ENCODE measurements around the gene SDK1. TPM values are rescaled to one million over a fixed set of nuclear protein-coding genes. Genes with fewer than 3 reads are reported as not detected.

Gene SDK1
- total and polyA plus RNA-seq, 10 of the 15 experiments (the other 5 are each of a cell fraction or from before 2014, with no cell fraction given), result 0.14 to 0.33 TPM; not detected in 8

DNA sequence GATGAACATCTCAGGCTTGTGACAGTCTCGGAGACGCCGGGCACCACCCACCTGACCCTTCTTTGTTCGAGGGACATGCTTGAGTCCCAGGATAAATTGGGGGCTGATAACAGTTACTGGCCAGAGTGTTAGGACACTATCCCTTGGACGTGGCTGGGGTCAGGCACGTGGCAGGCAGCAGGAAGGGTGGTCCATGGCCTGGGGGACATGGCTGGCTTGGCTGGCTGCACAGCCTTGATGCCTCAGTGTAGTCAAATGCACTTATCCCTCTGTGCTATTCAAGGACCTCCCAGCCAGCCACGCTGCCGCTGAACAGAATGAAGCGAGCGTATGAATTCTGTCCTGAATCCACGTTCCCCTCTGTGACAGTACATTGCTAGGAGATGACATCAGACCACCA, 719.0 kb downstream of the SDK1 start:
- intact Hi-C loops (cut with micrococcal nuclease; ENCODE audit: unreplicated experiment), result no loop called here
- no peaks in the 10 kb centered on the region for H3K27me3 ChIP-seq (replicated peaks in 1 of 2; ENCODE audit: control insufficient read depth in 2 of 2, insufficient read depth in 2 of 2, low read length in 1 of 2)
- POLR2A ChIA-PET, result no interaction called here
- no peak for TF ChIP-seq EED (IDR thresholded peaks at IDR 0.05; ENCODE audit: low read depth)
- no peak for TF ChIP-seq ZNF24 (IDR thresholded peaks at IDR 0.05)
- TF ChIP-seq MEF2B (IDR thresholded peaks at IDR 0.05; ENCODE audit: partially characterized antibody, poor library complexity, severe bottlenecking), result no peak
- TF ChIP-seq HCFC1 (IDR thresholded peaks at IDR 0.05; ENCODE audit: low read length), result no peak
- TF ChIP-seq, protein P1, sequence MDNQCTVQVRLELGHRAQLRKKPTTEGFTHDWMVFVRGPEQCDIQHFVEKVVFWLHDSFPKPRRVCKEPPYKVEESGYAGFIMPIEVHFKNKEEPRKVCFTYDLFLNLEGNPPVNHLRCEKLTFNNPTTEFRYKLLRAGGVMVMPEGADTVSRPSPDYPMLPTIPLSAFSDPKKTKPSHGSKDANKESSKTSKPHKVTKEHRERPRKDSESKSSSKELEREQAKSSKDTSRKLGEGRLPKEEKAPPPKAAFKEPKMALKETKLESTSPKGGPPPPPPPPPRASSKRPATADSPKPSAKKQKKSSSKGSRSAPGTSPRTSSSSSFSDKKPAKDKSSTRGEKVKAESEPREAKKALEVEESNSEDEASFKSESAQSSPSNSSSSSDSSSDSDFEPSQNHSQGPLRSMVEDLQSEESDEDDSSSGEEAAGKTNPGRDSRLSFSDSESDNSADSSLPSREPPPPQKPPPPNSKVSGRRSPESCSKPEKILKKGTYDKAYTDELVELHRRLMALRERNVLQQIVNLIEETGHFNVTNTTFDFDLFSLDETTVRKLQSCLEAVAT (IDR thresholded peaks at IDR 0.05), result no peak
- TF ChIP-seq, protein P2, sequence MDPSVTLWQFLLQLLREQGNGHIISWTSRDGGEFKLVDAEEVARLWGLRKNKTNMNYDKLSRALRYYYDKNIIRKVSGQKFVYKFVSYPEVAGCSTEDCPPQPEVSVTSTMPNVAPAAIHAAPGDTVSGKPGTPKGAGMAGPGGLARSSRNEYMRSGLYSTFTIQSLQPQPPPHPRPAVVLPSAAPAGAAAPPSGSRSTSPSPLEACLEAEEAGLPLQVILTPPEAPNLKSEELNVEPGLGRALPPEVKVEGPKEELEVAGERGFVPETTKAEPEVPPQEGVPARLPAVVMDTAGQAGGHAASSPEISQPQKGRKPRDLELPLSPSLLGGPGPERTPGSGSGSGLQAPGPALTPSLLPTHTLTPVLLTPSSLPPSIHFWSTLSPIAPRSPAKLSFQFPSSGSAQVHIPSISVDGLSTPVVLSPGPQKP (IDR thresholded peaks at IDR 0.05; ENCODE audit: low read depth, low read length), result no peak
- TF ChIP-seq, protein P3, sequence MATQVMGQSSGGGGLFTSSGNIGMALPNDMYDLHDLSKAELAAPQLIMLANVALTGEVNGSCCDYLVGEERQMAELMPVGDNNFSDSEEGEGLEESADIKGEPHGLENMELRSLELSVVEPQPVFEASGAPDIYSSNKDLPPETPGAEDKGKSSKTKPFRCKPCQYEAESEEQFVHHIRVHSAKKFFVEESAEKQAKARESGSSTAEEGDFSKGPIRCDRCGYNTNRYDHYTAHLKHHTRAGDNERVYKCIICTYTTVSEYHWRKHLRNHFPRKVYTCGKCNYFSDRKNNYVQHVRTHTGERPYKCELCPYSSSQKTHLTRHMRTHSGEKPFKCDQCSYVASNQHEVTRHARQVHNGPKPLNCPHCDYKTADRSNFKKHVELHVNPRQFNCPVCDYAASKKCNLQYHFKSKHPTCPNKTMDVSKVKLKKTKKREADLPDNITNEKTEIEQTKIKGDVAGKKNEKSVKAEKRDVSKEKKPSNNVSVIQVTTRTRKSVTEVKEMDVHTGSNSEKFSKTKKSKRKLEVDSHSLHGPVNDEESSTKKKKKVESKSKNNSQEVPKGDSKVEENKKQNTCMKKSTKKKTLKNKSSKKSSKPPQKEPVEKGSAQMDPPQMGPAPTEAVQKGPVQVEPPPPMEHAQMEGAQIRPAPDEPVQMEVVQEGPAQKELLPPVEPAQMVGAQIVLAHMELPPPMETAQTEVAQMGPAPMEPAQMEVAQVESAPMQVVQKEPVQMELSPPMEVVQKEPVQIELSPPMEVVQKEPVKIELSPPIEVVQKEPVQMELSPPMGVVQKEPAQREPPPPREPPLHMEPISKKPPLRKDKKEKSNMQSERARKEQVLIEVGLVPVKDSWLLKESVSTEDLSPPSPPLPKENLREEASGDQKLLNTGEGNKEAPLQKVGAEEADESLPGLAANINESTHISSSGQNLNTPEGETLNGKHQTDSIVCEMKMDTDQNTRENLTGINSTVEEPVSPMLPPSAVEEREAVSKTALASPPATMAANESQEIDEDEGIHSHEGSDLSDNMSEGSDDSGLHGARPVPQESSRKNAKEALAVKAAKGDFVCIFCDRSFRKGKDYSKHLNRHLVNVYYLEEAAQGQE (IDR thresholded peaks at IDR 0.05; ENCODE audit: low read depth, low read length), result no peak
- TF ChIP-seq, protein P4, sequence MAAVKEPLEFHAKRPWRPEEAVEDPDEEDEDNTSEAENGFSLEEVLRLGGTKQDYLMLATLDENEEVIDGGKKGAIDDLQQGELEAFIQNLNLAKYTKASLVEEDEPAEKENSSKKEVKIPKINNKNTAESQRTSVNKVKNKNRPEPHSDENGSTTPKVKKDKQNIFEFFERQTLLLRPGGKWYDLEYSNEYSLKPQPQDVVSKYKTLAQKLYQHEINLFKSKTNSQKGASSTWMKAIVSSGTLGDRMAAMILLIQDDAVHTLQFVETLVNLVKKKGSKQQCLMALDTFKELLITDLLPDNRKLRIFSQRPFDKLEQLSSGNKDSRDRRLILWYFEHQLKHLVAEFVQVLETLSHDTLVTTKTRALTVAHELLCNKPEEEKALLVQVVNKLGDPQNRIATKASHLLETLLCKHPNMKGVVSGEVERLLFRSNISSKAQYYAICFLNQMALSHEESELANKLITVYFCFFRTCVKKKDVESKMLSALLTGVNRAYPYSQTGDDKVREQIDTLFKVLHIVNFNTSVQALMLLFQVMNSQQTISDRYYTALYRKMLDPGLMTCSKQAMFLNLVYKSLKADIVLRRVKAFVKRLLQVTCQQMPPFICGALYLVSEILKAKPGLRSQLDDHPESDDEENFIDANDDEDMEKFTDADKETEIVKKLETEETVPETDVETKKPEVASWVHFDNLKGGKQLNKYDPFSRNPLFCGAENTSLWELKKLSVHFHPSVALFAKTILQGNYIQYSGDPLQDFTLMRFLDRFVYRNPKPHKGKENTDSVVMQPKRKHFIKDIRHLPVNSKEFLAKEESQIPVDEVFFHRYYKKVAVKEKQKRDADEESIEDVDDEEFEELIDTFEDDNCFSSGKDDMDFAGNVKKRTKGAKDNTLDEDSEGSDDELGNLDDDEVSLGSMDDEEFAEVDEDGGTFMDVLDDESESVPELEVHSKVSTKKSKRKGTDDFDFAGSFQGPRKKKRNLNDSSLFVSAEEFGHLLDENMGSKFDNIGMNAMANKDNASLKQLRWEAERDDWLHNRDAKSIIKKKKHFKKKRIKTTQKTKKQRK (IDR thresholded peaks at IDR 0.05; ENCODE audit: low read depth, low read length), result no peak
- TF ChIP-seq KAT2A (conservative IDR thresholded peaks at IDR 0.05; ENCODE audit: control insufficient read depth, low read depth, low read length), result no peak
- TF ChIP-seq SMAD1 (IDR thresholded peaks at IDR 0.05; ENCODE audit: low read depth, partially characterized antibody), result no peak
- no peak for TF ChIP-seq ZSCAN29 (IDR thresholded peaks at IDR 0.05)
- TF ChIP-seq RBBP5 (conservative IDR thresholded peaks at IDR 0.05), result no peak

More for the DNA sequence above, 719.0 kb downstream of the SDK1 start:
- Histone ChIP-seq H4K20me1 (ENCODE audit: control insufficient read depth, insufficient read depth) (no peaks in the 10 kb centered on the region), H3K36me3 (ENCODE audit: control insufficient read depth in 2 of 2, insufficient read depth in 2 of 2, low read length in 1 of 2) (no peaks in the 10 kb centered on the region), H3K9ac (ENCODE audit: control insufficient read depth, insufficient read depth, low read length) (no peak overlapping the region), H3K9me3 (replicated peaks; ENCODE audit: control insufficient read depth, insufficient read depth, low read length) (no peaks in the 10 kb centered on the region; the same call in 1 of the 3 replicates), H3K4me3 (no peak overlapping the region), H2AFZ (ENCODE audit: control insufficient read depth, low read depth, low read length) (no peak overlapping the region), H3K79me2 (ENCODE audit: control insufficient read depth, insufficient read depth, low read length) (no peaks in the 10 kb centered on the region), H3K4me2 (ENCODE audit: control insufficient read depth, insufficient read depth) (no peak overlapping the region), H3K4me1 (ENCODE audit: control insufficient read depth, insufficient read depth, low read length) (no peaks in the 10 kb centered on the region), H3K27ac (ENCODE audit: control insufficient read depth, insufficient read depth) (no peak overlapping the region)
- ATAC-seq (no peak), DNase-seq (ENCODE audit: low read depth, low spot score) (no peak), FAIRE-seq (no peak)
- 45% methylated on average over 11 of the region's 11 CpGs for WGBS (ENCODE audit: insufficient coverage, insufficient replicate concordance, low lambda C conversion rate, missing lambda C conversion rate)
- in situ Hi-C loops (cut with MboI), result no loop called here
- CTCF ChIA-PET, result no interaction called here
- SMC1A ChIA-PET (ENCODE audit: uncharacterized antibody, unreplicated experiment), result no interaction called here
- no TSS peak for BruUV-seq (replicated peaks)
- RAD21 ChIA-PET (ENCODE audit: unreplicated experiment), result no interaction called here

Measured in GM12878 (cell line).